ENCODE measurements around the gene CACNG1.
"Not testable (repeated sequence)": the region's sequence is repeated elsewhere in the genome, so short reads cannot be mapped to it uniquely, and the experiment has no call there.

Gene CACNG1

DNA sequence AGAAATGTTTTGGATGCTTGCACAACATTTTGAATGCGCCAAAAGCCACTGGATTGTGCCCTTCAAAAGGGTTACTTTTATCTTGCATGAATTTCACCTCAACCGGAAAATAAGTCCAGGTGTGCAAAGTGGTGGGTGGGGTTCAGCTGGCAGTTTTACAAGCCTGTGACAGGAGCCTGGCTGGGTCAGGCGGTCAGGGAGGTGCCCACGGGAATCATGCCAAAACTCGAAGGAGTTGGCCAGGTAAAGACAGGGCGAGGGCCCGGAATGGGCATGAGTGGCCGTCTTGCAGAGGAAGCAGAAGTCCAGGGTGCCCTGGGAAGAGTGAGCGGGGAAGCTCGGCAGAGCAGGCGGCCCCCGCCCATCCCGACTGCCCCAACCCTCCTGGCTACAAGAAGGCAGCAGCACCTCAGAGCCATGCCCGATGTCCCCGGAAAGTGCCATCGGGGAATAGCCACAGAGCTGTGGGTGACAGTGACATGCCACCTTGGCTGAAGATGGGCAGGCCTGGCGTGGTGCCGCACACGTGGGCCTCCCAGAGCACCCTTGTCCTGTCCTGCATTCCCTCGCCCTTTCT lies 19.1 kb upstream of the CACNG1 start:
- no peak for FAIRE-seq
- no peak for DNase-seq (ENCODE audit: low spot score)

DNA sequence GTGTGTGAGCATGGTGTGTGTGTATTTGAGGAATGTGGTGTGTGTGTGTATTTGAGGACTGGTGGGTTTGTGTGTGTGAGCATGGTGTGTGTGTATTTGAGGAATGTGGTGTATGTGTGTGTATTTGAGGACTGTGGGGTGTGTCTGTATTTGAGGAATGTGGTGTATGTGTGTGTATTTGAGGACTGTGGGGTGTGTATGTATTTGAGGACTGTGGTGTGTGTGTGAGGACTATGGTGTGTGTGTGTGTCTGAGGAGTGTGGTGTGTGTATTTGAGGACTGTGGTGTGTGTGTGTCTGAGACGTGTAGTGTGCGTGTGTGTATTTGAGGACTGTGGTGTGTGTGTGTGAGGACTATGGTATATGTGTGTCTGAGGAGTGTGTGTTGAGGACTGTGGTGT lies 18.0 kb upstream of the CACNG1 start:
- no peak for DNase-seq (ENCODE audit: low spot score)
- FAIRE-seq: no peak

DNA sequence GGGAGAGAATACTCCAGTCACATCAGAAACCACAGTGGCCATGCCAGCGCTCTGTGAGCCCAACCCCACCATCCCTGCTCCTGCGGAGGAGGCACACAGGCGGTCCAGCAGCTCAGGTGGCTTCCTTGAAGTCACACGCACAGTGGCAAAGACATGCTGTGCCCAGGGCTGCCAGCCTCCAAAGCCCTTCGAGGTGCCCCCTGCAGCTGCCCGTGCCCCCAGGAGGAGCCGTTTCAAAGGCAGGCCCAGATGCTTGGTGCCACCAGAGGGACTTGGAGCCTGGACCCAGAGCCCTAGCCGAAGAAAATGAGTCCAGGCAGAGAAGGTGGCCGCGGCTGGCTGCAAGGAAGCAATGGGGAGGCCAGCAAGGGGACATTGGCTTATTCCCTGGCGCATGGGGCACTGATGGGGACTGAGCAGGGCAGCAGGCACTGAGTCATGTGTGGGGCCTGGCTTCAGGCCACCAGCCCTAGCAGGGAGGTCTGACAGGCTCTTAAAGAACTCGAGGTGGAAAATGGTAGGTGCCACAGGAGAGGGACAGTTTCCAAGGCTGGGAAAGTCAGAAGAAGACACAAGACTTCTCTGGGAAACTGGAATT lies 17.2 kb upstream of the CACNG1 start:
- FAIRE-seq (no peak), DNase-seq (ENCODE audit: low spot score) (no peak)

DNA sequence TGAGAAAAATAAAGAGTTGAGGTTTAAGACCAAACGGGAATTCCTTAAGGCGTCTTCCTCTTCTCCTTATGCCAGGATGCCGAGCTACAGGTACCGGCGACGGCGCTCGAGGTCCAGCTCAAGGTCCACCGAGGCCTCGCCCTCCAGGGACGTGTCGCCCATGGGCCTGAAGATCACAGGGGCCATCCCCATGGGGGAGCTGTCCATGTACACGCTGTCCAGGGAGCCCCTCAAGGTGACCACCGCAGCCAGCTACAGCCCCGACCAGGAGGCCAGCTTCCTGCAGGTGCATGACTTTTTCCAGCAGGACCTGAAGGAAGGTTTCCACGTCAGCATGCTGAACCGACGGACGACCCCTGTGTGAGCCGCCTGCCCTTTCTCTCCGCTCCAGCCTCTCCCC lies 13.7 kb upstream of the CACNG1 start:
- FAIRE-seq: no peak

DNA sequence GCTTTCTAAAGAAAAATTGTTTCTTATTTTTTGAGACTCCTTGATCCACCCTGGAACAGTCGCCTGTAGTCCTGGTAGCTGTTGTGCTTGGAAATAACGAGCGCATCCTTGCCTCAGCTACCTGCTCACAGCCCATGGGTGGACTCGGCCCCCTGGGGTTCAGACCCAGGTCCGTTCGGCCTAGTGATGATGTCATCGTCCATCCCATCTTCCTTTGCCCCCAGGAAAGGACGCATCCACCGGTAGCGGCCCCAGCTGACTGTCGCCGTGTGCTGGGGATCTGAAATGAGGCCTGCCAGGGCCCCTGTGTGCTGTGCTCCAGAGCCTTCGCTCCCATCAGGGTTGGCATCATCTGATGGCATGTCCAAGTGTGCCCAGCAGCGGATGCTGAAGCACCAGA lies 12.0 kb upstream of the CACNG1 start:
- DNase-seq (ENCODE audit: low spot score): no peak
- no peak for FAIRE-seq

More for the DNA sequence above, 13.7 kb upstream of the CACNG1 start:
- no peak for DNase-seq (ENCODE audit: low spot score)

DNA sequence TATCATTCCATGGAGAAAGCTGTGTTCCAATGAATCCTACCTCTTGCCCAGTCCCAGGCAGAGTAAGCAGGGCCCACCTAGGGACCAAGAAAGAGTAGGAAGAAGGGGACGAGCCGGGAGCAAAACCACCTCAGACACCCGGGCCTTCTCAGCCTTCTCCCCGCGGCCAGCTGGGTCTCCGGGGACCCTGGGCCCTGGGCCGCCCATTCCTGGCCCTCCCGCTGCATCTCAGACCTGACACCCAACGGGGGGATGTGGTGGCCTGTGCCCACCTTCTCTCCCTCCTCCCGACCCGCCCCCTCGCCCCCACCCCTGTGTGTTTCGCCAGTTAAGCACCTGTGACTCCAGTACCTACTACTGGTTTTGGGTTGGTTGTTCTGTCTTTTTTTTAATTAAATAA lies 11.4 kb upstream of the CACNG1 start:
- DNase-seq (ENCODE audit: low spot score): no peak
- FAIRE-seq: no peak

DNA sequence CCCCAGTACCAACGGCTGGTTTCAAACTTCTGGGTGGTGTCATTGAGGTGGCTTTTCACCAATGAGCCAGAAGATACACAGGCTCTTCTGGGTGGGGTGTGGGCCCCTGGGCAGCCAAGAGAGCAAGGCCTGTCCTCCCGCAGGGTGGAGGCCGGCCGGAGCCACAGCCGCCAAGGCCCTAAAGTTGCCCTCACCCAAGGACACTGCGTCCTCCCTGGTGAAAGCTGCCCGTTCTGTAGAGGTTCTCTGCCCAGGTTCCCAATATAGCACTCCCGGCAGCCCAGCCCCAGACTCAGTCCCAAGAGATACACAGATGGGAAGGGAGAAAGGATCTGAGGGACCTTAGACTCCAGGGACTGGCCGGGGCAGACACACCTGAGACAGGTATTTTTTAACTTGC lies 10.7 kb upstream of the CACNG1 start:
- DNase-seq (ENCODE audit: low spot score) (no peak), FAIRE-seq (no peak)

DNA sequence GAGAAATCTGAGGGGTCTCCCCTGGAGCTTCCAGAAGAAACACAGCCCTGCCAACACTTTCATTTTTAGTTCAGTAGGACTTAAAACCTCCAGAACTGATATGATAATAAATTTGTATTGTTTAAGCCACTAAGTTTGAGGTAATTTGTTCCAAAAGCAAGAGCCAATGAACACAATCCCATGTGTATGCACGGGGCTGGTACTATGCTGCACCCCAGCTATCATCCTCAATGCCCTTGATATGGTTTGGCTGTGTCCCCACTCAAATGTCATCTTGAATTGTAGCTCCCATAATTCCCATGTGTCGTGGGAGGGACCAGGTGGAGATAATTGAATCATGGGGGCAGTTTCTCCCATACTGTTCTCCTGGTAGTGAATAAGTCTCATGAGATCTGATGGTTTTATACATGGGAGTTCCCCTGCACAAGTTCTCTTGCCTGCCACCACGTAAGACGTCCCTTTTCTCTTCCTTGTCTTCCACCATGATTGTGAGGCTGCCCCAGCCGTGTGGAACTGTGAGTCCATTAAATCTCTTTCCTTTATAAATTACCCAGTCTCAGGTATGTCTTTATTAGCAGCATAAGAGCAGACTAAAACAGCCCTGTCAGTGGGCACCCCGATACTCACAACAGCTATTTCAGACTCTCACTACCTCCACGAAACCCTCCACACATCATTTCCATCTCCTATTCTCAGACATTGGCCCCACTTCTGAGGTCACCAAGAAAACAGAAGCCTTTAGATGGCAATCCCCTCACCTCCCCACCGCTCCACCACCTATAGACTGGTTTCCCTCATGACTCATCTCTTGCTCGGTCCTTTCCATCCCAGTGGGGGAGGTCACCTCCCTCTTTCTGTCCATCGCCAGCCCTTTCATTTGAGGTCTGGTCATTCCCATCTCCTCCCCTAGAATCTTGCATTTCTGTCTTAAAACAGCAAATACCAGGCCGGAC lies 8.9 kb upstream of the CACNG1 start:
- DNase-seq (ENCODE audit: low spot score) (no peak), FAIRE-seq (no peak)

DNA sequence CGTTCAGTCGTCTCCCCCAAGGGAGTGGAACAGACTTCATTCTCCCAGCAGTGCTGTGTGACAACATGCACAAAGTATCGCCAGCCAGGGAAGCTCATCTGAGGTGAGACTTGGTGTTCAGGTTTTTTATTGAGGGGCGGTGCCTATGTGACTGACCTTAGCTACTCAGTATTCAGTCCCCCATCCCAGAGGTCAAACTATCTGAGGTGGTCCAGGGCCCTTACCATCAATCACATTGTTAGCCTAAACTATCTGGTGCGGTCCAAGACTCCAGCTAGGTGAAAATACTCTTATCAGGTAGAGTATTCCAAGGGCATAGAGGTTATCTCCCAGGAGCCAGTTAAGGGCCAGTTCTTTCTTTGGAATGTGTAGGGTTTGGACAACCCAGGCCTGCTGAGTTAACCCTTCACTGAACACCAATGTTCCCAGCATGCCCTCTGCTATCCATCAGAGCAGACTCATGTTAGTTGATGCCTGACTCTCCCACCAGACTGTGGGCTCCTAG lies 5.4 kb upstream of the CACNG1 start:
- FAIRE-seq: no peak
- DNase-seq (ENCODE audit: low spot score): no peak

DNA sequence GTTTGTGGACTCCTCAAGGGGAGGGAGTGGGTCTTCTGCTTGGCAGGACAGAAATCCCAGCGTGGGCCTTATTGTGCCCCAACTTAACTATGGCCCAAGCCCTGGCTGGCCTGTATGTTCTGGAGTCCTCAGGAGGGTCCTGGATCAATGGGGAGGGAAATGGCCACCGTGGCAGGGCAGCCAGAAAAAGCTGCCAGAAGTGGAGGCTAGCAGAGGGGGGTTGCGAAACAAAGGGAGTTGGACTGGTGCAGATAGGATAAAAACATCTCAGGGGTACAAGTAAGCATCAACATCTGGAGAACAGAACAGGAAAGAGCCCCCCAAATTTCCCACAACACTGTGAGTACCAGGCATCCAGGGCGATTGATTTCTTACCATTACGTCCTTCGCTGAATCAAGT lies 3.7 kb upstream of the CACNG1 start:
- DNase-seq (ENCODE audit: low spot score): no peak
- FAIRE-seq: no peak

DNA sequence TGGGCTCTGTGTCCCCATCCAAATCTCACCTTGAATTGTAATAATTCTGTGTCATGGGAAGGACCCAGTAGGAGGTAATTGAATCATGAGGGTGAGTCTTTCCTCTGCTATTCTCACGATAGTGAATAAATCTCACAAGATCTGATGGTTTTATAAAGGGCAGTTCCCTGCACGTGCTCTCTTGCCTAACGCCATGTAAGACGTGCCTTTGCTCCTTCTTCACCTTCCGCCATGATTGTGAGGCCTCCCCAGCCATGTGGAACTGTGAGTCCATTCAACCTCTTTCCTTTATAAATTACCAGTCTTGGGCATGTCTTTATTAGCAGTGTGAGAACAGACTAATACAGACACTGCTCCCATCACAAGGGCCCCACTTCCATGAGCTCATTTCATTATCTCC lies 3.2 kb upstream of the CACNG1 start:
- not testable (repeated sequence) for DNase-seq (ENCODE audit: low spot score); FAIRE-seq

DNA sequence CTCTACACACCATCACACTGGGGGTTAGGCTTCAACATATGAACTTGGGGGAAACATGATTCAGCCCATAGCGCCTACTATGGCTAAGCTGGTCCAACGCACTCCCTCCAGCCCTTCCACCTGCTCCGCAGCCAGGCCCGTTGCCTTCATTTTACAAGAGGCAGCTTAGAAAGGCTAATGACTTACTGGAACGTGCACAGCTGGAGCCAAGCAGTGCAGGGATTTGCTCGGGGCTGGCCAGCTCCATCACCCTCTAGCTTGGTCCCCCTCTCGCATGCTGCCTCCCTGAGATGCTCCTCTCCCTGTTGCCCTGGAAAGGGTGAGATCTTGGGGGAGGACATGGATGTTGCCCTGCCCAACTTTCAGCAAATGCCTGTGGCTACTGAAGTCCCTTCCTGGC lies 2.8 kb upstream of the CACNG1 start:
- FAIRE-seq (no peak), DNase-seq (ENCODE audit: low spot score) (no peak)

DNA sequence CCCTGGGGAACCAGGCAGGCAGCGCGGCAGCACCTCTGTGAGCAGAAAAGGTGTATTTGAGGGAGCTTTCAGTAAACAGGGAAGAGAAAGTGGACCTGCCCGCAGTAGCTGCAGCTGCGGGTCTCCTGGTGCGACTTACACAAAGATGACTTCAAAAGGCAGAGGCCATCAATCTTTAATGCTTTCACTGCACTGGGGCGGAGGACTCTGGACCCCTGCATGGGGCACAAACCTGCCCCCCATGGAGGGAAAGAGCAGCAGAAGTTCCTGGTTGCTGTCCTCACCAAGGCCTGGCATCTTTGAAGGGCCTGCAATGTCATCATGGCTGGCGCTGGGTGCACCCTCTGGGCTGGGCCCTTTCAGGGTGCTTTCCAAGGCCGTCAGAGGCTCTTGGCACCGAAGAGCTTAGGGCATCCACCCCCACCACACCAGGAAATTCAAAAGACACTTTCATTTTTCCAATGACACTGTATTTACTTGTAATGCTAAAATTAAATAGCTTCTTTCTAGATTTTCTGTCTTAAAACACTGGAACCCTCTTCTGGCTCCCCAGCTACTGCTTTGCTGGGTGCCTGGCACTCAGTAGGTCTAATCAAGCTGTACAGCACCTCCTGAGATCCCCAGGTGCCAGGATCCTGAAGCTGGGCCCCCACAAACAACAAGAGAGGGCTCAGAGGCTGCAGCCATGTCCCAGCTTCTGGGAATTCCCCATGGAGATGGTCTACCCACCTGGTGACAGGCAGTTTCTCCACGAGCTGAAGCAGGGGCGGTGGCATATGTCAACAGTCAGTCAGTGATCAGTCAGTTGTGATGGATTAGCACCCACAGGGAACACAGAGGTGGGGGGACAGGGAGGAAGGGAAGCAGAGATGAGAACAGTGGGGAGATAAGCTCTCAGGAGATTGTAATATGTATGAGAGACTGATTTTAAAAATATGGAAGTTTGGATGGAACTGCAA lies 2.1 kb upstream of the CACNG1 start:
- FAIRE-seq: no peak
- no peak for DNase-seq (ENCODE audit: low spot score)

DNA sequence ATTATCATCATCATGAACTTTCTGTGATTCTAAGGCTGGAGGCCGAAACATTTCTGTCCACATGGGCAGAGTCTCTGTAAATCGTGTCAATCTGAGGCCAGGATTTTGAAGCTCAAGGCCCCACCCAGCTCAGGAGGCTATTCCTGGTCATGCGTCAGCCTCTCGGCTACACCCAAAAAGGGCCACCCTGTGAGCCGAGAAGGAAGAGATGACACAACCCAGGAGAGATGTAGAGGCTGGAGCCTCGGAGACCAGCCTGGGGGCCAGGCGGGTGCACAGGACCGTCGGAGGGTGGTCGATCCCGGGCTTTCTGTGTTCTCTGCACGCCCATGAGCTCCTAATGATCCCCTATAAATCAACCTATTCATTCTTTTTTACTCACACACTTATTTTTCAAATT lies 1.1 kb upstream of the CACNG1 start:
- DNase-seq (ENCODE audit: low spot score): no peak

DNA sequence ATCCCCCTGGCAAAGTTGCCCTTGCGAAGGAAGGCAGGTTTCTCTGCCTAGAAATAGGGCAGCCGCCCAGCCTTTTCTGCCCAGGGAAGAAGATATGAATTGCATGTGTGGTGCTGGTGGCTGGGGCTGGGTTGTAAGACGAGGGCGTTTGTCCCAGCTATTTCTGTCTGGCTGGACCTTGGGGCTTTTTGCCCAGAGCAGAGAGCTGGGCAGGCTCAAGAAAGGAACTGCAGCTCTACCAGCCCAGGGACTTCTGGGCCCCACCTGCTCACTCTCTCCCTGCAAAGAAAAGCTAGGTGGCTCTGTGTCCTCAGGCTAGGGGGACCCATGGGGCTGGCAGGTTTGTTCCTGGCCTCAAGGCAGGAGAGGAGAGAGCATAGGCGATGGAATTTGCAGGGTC lies 586 bp downstream of the CACNG1 start:
- DNase-seq (ENCODE audit: low spot score): no peak
- no peak for FAIRE-seq

More for the DNA sequence above, 1.1 kb upstream of the CACNG1 start:
- no peak for FAIRE-seq

DNA sequence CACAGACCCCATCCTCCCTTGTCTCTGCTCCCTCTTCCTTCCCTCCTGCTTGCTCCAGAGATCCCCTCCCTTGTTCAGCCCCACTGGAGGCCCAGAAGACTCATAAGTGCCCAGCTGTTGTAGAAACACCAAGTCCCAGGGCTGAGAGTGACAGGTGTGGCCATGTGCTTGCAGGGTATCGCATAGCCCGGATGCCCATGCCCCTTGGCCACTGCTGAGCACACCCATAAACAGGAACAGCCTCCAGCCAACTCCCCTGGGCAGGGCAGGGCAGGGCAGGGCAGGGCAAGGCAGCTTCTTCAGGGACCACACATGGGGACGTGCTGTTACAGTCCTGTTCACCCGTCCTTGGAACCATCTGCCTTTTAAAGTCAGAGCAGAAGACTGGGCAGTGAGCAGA lies 2.0 kb downstream of the CACNG1 start:
- DNase-seq (ENCODE audit: low spot score) (no peak), FAIRE-seq (no peak)

DNA sequence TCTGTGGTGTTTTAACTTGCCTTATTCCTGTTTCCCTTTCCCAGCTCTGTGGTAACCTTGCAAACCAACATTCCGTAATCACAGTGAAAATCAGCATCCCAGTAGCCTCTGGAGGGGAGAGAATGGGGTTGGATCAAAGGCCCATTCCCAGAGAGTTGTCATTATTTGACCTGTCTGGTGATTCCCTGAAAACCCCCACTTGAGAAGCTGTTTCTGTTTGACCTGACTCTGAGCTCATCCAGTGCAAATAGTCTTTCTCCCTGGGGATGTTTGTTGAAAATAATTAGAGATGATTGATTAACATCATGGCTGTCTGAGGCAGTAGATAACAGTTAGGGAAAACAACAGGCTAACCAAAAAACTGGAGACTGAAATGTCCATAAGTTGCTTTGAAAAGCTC lies 3.0 kb downstream of the CACNG1 start:
- DNase-seq (ENCODE audit: low spot score): no peak
- FAIRE-seq: no peak

DNA sequence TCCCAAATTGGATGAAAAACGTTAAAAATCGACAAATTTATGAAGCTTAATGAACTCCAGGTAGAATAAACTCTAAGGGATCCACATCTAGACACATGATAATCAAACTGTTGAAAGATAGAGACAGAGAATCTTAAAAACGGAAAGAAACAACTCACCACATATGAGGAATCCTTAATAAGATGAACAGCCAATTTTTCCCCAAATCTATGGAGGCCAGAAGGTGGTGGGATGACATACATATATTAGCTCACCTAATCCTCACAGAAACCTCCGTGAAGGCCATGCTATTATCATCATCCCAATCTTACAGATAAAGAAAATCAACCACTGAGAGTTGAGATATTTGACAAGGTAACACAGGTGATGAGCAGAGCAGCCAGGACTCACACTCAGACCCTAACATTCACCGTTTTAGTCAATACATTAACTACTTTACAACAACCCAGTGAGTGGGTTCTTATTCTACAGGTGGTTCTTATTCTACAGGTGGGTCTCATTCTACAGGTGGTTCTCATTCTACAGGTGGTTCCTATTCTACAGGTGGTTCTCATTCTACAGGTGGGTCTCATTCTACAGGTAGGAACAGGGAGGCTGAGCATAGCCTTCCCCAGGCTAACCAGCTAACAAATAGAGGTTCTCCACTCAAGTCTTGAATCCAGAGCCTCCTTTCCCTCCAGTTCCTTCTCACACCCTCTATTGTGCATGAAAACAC lies 4.8 kb downstream of the CACNG1 start:
- DNase-seq (ENCODE audit: low spot score): no peak
- no peak for FAIRE-seq

DNA sequence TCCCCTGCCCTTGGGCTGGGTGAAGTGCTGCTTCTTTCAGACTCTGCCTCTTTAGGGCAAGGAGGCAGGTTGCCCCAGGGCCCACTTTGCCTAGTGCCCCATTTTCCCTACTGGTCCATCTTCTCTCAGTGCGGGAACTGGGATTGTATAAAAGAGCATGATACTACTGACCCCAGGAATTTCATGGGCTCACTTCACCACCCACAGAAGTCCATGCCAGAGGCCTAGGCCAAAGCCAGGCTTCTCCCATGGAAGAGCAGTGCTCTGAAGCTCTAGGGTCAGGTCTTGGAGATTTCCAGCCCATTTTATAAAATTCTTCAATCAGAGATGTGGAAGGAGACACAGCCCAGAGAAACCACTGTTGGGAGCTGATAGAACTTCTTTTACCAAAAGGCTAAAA lies 5.7 kb downstream of the CACNG1 start:
- FAIRE-seq: no peak
- no peak for DNase-seq (ENCODE audit: low spot score)

DNA sequence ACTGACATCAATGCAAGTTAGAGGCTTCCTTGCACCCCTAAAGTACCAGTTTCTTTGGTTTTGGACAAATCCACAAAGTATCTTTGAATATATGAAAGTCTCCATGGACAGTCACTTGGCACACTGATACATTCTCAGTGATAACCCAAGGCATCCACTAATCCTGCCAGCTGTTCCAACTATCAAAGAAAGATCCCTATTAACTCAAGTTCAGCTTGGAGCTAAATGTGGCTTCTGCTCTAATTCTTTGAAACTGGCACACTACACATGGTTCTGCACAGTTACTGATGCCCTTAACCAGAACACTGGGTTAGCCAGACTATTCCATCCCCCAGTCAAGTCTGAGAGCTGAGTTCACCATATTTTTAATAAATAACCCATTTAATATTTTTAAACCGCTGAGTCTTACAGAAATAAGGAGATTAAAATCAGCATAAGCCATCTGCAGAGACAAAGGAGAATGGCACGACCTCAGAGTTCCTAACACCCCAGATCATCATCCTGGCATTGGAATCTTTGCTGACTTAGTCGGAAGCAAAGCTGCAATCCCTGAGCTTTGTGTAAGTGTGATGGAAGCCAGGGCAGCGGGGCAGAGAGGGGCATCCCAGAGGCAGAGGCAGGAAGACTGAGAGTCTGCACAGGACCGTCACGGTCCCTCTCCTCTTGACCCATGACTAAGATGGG lies 6.3 kb downstream of the CACNG1 start:
- DNase-seq (ENCODE audit: low spot score) (no peak), FAIRE-seq (no peak)

Measured in RCC 7860 (cell line).